Peyer's patch (tissue), 4 donors: ENCODE results near the gene SMO. TPM values are rescaled to one million over a fixed set of nuclear protein-coding genes. Genes with fewer than 3 reads are reported as not detected.
A peak's percentile ranks its signal among the peaks of the same experiment; 100 is the strongest.

Experiments used
- DNase-seq, 3 donors: peaks; one replicate each; pipeline ENCODE4 v3.0.0-alpha.2; 2017 to 2019
- H3K27ac ChIP-seq, 4 donors: fragments of 200-600 bp; sonication (generic); one replicate each; pipeline ENCODE4 v1.5.1; 2016 to 2019
- H3K27me3 ChIP-seq, 2 donors: fragments of 200-600 bp; sonication (generic); one replicate each; pipeline ENCODE4 v1.5.1; 2019
- H3K36me3 ChIP-seq, 3 donors: fragments of 200-600 bp; sonication (generic); one replicate each; pipeline ENCODE4 v1.5.1; 2016 to 2019
- H3K4me1 ChIP-seq, 4 donors: fragments of 200-600 bp; sonication (generic); one replicate each; pipeline ENCODE4 v1.5.1; 2016 to 2019
- H3K4me3 ChIP-seq, 4 donors: fragments of 200-600 bp; sonication (generic); 1 replicate in 3 of 4; 2 replicates in 1 of 4; pipeline ENCODE4 v1.5.1; 2016 to 2019; ENCODE audit warnings: mild to moderate bottlenecking in 1 of 4
- H3K9me3 ChIP-seq, 4 donors: fragments of 200-600 bp; sonication (generic); one replicate each; pipeline ENCODE4 v1.5.1; 2016 to 2019; ENCODE audit warnings: mild to moderate bottlenecking in 1 of 4
- CTCF ChIP-seq, 6 experiments: fragments of 450-650 bp in 4 of 6; fragments of 200-600 bp in 2 of 6; sonication (generic) in 1 of 6; IDR thresholded peaks; one replicate each; pipeline ENCODE4 v1.5.1; 2017 to 2019; ENCODE audit warnings: antibody characterized with exemption in 6 of 6, mild to moderate bottlenecking in 3 of 6, moderate library complexity in 1 of 6
- POLR2A ChIP-seq, 2 donors: fragments of 450-650 bp; IDR thresholded peaks; one replicate each; pipeline ENCODE4 v1.5.1; 2017; ENCODE audit warnings: antibody characterized with exemption in 2 of 2, mild to moderate bottlenecking in 2 of 2, moderate library complexity in 2 of 2
- total RNA-seq, 4 donors: library from RNA; depleted of rRNA; stranded (reverse); fragments of >200 nt; gene quantifications; one replicate each; pipeline ENCODE4 v1.1.0, GENCODE V29; 2016

The SMO gene
- total RNA-seq, 4 donors from 2014 or later: 0.70 to 14.9 (median 2.2) TPM

- Histone ChIP-seq H3K27me3 (no peaks in the 10 kb centered on the region), H3K4me3 (no peak overlapping the region), H3K27ac (peak overlapping the region in 1 of 4 donors; percentile 88), H3K4me1 (peaks cover 0 to 7% (median 0%) of the 10 kb centered on the region in 4 donors), H3K36me3 (no peaks in the 10 kb centered on the region), H3K9me3 (no peaks in the 10 kb centered on the region)
- no peak for DNase-seq
- TF ChIP-seq CTCF (IDR thresholded peaks at IDR 0.05) (no peak), POLR2A (IDR thresholded peaks at IDR 0.05) (no peak)
These were observed 40.7 kb upstream of the SMO start for GRCh38 chr7:129147731-129148130.

DNA sequence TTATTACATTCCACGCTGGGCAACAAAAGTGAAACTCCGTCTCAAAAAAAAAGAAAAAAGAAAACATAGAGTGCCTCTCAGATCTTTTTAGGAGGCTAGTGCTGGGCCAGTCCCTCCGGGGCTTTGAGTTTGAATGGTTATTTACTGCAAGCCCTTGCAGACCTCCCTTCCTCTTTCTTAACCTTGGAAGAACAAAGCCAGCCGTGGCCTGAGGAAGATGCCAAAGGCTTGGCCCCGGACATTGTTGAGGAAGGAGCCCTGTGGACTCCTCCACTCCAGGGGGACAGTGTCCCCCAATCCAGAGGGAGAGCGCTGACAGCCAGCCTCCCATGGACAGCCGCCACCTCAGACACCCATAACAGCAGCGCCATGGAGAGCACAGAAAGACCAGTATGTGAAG lies 38.9 kb upstream of the SMO start:
- no peak for DNase-seq
- Histone ChIP-seq H3K36me3 (no peaks in the 10 kb centered on the region), H3K27ac (no peak overlapping the region), H3K4me1 (peaks cover 0 to 3% (median 0%) of the 10 kb centered on the region in 4 donors), H3K4me3 (no peak overlapping the region), H3K27me3 (no peaks in the 10 kb centered on the region), H3K9me3 (no peaks in the 10 kb centered on the region)
- TF ChIP-seq CTCF (IDR thresholded peaks at IDR 0.05) (no peak), POLR2A (IDR thresholded peaks at IDR 0.05) (no peak)

DNA sequence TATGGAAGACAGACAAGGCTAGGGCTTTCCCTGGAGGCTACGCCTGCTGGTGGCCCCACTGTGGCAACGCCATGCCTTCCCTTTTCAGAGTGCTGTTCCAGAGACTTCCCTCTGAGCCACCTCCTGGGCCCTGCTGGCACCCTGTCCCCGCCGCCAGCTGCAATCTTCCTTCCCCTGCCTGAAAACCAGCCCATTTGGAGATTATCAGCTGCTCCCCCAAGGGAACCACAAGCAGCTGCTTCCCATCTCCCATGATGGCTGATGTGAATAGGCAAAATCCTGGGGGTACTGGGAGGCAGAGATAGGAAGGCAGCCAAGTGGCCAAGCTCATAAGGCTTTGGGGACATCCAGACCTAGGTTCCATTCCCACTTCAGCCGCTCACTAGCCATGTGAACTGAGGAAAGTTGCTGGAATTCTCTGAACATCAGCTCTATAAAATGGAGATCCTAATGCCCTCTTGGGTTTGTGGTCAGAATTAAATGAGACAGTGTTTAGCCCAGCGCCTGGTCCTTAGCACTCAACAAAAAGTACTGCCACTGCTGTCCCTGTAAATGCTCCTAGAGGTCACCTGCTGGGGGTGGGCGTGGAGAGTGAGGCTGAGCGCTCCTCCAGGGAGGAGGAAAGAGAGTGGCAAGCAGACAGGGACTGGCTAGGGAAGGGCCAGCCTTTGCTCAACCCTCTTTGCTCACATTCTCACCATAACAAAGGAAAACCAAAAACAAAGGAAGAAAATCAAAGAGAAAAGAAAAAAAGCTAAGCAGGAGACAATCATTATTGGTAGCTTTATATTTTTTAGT lies 38.0 kb upstream of the SMO start:
- Histone ChIP-seq H3K4me3 (no peak overlapping the region), H3K4me1 (no peaks in the 10 kb centered on the region), H3K27me3 (no peaks in the 10 kb centered on the region), H3K9me3 (no peaks in the 10 kb centered on the region), H3K36me3 (no peaks in the 10 kb centered on the region), H3K27ac (no peak overlapping the region)
- peak in 1 of 3 donors; percentile 35 for DNase-seq
- TF ChIP-seq CTCF (IDR thresholded peaks at IDR 0.05) (no peak), POLR2A (IDR thresholded peaks at IDR 0.05) (no peak)

- Histone ChIP-seq H3K9me3 (no peaks in the 10 kb centered on the region), H3K4me3 (no peak overlapping the region), H3K36me3 (no peaks in the 10 kb centered on the region), H3K27me3 (no peaks in the 10 kb centered on the region), H3K27ac (no peak overlapping the region), H3K4me1 (no peaks in the 10 kb centered on the region)
- no peak for DNase-seq
- no peak for TF ChIP-seq POLR2A (IDR thresholded peaks at IDR 0.05)
These were observed 30.8 kb upstream of the SMO start for GRCh38 chr7:129157651-129158050.

DNA sequence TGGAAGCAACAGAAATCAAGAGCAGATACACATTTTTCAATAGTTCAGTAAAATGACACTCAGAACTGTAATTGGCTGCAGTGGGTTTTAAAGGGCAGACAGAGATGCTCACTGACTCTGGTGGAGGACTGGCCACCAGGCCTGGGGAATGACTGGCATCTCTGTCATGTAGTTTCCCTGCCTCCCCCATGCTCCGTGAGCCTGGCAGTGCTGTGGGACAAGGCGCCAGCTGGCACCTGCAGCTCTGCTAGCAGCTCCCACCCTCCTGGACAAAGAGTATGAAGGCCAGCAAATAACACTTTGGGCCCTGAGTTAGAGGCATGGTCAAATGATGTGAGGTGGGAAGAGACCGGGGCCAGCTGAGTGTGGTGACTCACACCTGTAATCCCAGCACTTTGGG lies 28.9 kb upstream of the SMO start:
- H3K9me3 ChIP-seq: no peaks in the 10 kb centered on the region
- TF ChIP-seq POLR2A (IDR thresholded peaks at IDR 0.05) (no peak), CTCF (IDR thresholded peaks at IDR 0.05) (no peak)
- H3K4me3 ChIP-seq: no peak overlapping the region
- no peak overlapping the region for H3K27ac ChIP-seq
- H3K27me3 ChIP-seq: no peaks in the 10 kb centered on the region
- no peak for DNase-seq
- H3K4me1 ChIP-seq: no peaks in the 10 kb centered on the region
- H3K36me3 ChIP-seq: no peaks in the 10 kb centered on the region

GRCh38 chr7:129160161-129160905 lies 28.1 kb upstream of the SMO start:
- Histone ChIP-seq H3K4me3 (no peak overlapping the region), H3K9me3 (no peaks in the 10 kb centered on the region), H3K27me3 (no peaks in the 10 kb centered on the region), H3K4me1 (no peaks in the 10 kb centered on the region), H3K27ac (no peak overlapping the region), H3K36me3 (no peaks in the 10 kb centered on the region)
- no peak for TF ChIP-seq CTCF (IDR thresholded peaks at IDR 0.05)
- TF ChIP-seq POLR2A (IDR thresholded peaks at IDR 0.05): no peak
- no peak for DNase-seq
